HepG2 (cell line): ENCODE results near the gene TRIM54.

Experiments
- CTCF ChIP-seq: sonication (generic); formaldehyde crosslinking; IDR thresholded peaks from 2 replicates; pipeline ENCODE4 v1.5.0; 2020; ENCODE audit warnings: mild to moderate bottlenecking, missing genetic modification reagents, moderate library complexity
- JUN ChIP-seq: sonication (generic); formaldehyde crosslinking; IDR thresholded peaks from 2 replicates; pipeline ENCODE4 v1.4.0; 2020; ENCODE audit warnings: mild to moderate bottlenecking, missing genetic modification reagents
- NFYB ChIP-seq: sonication (generic); formaldehyde crosslinking; IDR thresholded peaks from 2 replicates; pipeline ENCODE4 v1.4.0; 2020; ENCODE audit warnings: missing genetic modification reagents
- NR1H2 ChIP-seq: sonication (generic); formaldehyde crosslinking; IDR thresholded peaks from 2 replicates; pipeline ENCODE4 v1.8.1; 2022; ENCODE audit warnings: low read depth, missing genetic modification reagents, borderline replicate concordance
- POLR2A ChIP-seq, 2 experiments: IDR thresholded peaks; 2 replicates each; pipeline ENCODE4 v1.6.1; 2011; ENCODE audit warnings: low read depth in 2 of 2, low read length in 2 of 2, mild to moderate bottlenecking in 1 of 2, moderate library complexity in 1 of 2; ENCODE audit not compliant: insufficient read depth in 1 of 2
- TP53 ChIP-seq: sonication (generic); formaldehyde crosslinking; conservative IDR thresholded peaks from 2 replicates; pipeline ENCODE4 v1.4.0; 2020; ENCODE audit warnings: missing genetic modification reagents
- ZBTB8A ChIP-seq: sonication (generic); formaldehyde crosslinking; IDR thresholded peaks from 2 replicates; pipeline ENCODE4 v1.4.0; 2020; ENCODE audit warnings: mild to moderate bottlenecking, low read depth, missing genetic modification reagents, borderline replicate concordance
- ZNF558 ChIP-seq: sonication (generic); formaldehyde crosslinking; IDR thresholded peaks from 2 replicates; pipeline ENCODE4 v1.9.0; 2022; ENCODE audit warnings: mild to moderate bottlenecking, missing genetic modification reagents, borderline replicate concordance
- ZNF83 ChIP-seq: sonication (generic); formaldehyde crosslinking; IDR thresholded peaks from 2 replicates; pipeline ENCODE4 v1.4.0; 2020; ENCODE audit warnings: missing genetic modification reagents, mild to moderate bottlenecking, borderline replicate concordance
- ZNF883 ChIP-seq: sonication (generic); formaldehyde crosslinking; IDR thresholded peaks from 2 replicates; pipeline ENCODE4 v1.5.1; 2020; ENCODE audit warnings: mild to moderate bottlenecking, missing genetic modification reagents; ENCODE audit errors: not compliant biosample characterization
- TF ChIP-seq, protein P1 (sequence below): sonication (generic); formaldehyde crosslinking; IDR thresholded peaks from 2 replicates; pipeline ENCODE4 v1.4.0; 2020; ENCODE audit warnings: missing genetic modification reagents

- TF ChIP-seq NFYB (no peak), CTCF (CRISPR knock-in tag) (no peak), JUN (CRISPR knock-in tag) (no peak), TP53 (no peak), ZNF558 (no peak), POLR2A (IDR thresholded peaks at IDR 0.05; ENCODE audit: insufficient read depth in 1 of 2, low read depth in 2 of 2, low read length in 2 of 2) (peak in 1 of 2 experiments; percentile 50; a peak in 1 of 4 replicates), ZNF883 (CRISPR knock-in tag) (no peak), ZBTB8A (CRISPR knock-in tag) (no peak), NR1H2 (CRISPR knock-in tag) (no peak), ZNF83 (CRISPR knock-in tag) (no peak)
- TF ChIP-seq, protein P1, sequence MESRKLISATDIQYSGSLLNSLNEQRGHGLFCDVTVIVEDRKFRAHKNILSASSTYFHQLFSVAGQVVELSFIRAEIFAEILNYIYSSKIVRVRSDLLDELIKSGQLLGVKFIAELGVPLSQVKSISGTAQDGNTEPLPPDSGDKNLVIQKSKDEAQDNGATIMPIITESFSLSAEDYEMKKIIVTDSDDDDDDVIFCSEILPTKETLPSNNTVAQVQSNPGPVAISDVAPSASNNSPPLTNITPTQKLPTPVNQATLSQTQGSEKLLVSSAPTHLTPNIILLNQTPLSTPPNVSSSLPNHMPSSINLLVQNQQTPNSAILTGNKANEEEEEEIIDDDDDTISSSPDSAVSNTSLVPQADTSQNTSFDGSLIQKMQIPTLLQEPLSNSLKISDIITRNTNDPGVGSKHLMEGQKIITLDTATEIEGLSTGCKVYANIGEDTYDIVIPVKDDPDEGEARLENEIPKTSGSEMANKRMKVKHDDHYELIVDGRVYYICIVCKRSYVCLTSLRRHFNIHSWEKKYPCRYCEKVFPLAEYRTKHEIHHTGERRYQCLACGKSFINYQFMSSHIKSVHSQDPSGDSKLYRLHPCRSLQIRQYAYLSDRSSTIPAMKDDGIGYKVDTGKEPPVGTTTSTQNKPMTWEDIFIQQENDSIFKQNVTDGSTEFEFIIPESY (CRISPR knock-in tag), result no peak
Measured at GRCh38 chr2:27324720-27325119, 42.5 kb downstream of the TRIM54 start.
